IPS-18c (cell line): Measurements from ENCODE around the gene RALGAPA2.
"Not testable (repeated sequence)": the region's sequence is repeated elsewhere in the genome, so short reads cannot be mapped to it uniquely, and the experiment has no call there.

ENCODE experiments used
- H3K4me3 ChIP-seq: 2 replicates; pipeline ENCODE4 v1.7.0; 2013; ENCODE audit warnings: low read depth, mild to moderate bottlenecking, low read length, moderate library complexity; ENCODE audit not compliant: insufficient read depth
- H3K9me3 ChIP-seq: one replicate; pipeline ENCODE4 v1.6.1; 2013; ENCODE audit warnings: mild to moderate bottlenecking, low read length, moderate library complexity; ENCODE audit not compliant: control insufficient read depth, insufficient read depth

RALGAPA2 gene

DNA sequence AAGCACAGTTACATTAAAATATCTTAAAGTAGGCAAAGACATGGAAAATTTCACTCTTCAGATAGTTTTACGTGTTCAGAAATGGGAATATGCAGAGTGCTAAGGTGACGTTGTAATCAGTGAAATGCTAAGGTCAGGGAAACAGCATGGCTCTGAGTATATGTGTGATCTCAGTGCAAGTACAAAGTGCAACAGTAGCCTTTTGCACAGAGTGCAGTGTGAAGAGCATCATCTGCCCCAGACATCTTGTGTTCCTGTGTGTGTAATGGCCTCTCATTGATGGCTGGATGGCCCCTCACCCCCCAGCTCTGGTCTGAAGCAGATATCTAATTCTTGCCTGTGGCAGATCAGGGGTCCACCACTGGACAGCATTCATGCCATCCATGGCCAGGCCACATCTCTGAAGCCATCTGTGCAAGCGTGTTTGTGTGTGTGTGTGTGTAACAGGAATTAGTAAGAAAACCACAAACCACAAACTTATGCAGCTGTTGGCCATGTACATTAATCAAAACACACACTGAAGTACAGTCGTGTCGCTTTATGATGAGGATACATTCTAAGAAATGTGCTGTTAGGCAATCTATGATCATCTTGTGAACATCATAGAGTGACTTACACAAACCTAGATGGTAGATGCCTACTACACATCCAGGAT, 165.1 kb downstream of the RALGAPA2 start:
- Histone ChIP-seq H3K4me3 (no peak overlapping the region), H3K9me3 (no peaks in the 10 kb centered on the region)

DNA sequence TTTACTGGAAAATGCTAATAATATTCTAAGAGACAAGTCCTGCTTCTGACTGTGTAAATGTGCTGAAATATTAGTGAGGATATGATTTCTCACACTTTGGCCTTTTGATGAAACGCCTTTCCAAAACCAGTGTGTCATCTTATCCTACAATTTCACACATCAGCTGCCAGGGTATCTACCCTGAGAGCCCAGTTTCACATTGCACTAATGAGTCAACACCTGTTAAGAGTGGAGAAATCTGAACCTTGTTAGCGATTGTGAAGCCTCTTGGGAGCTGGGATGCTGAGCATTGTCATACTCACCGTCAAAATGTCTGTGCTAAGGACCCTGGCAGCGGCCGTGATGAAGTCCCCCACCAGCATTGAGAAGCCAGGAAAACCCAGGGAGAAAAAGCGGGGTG, 166.0 kb downstream of the RALGAPA2 start:
- H3K9me3 ChIP-seq = no peaks in the 10 kb centered on the region
- H3K4me3 ChIP-seq = no peak overlapping the region

GRCh38 chr20:20543348-20543747, 169.1 kb downstream of the RALGAPA2 start:
- H3K4me3 ChIP-seq, H3K9me3 ChIP-seq: not testable (repeated sequence)

GRCh38 chr20:20536240-20536933, 176.1 kb downstream of the RALGAPA2 start:
- no peak overlapping the region for H3K4me3 ChIP-seq
- no peaks in the 10 kb centered on the region for H3K9me3 ChIP-seq

GRCh38 chr20:20535051-20535450, 177.4 kb downstream of the RALGAPA2 start:
- Histone ChIP-seq H3K4me3 (no peak overlapping the region), H3K9me3 (no peaks in the 10 kb centered on the region)

DNA sequence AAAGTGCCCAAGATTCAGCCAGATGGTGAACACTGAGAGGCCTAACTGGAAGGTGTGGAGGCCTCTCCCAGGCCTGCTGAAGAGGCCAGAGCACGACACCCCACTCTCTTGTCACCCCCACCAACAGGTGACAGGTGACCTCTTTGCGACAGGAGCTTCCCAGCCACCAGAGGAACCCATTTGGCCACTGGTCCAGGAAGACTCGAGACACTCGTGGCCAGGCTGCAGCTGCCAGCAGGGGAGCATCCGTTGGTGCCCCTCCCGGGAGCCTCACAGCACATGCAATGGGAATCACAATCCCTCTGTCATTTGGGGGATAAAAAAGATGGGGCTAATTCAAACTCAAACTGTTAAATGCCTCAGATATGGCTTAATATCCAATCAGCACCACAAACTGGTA, 181.2 kb downstream of the RALGAPA2 start:
- H3K9me3 ChIP-seq = no peaks in the 10 kb centered on the region
- H3K4me3 ChIP-seq = no peak overlapping the region

- H3K4me3 ChIP-seq = no peak overlapping the region
- H3K9me3 ChIP-seq = no peaks in the 10 kb centered on the region
Observed at GRCh38 chr20:20530428-20531151, 181.9 kb downstream of the RALGAPA2 start.

- no peaks in the 10 kb centered on the region for H3K9me3 ChIP-seq
Observed at GRCh38 chr20:20529597-20529996, 182.8 kb downstream of the RALGAPA2 start.

GRCh38 chr20:20528861-20529260, 183.6 kb downstream of the RALGAPA2 start:
- H3K9me3 ChIP-seq = no peaks in the 10 kb centered on the region
- H3K4me3 ChIP-seq = no peak overlapping the region

More at GRCh38 chr20:20529597-20529996, 182.8 kb downstream of the RALGAPA2 start:
- H3K4me3 ChIP-seq = no peak overlapping the region

- Histone ChIP-seq H3K9me3 (no peaks in the 10 kb centered on the region), H3K4me3 (no peak overlapping the region)
Observed at GRCh38 chr20:20527661-20528060, 184.8 kb downstream of the RALGAPA2 start.

DNA sequence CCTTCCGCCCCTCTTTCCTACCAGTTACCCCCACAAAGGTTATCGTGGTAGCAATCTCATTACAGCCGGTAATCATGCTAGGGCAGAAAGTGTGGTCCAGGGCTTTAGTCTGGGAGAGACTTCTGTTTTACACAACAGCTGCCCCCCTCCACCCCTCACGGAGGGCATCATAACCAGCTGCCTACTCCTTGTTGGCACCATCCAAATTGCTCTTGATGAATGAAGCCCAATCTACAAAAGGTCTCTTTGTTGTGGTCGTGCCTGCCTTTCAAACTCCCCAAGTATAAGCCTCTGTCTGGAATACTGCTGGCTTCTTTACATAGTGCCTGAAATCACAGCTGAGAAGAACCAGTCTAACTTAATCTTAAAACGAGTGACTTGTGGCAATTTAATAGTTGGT, 186.7 kb downstream of the RALGAPA2 start:
- Histone ChIP-seq H3K4me3 (no peak overlapping the region), H3K9me3 (no peaks in the 10 kb centered on the region)

DNA sequence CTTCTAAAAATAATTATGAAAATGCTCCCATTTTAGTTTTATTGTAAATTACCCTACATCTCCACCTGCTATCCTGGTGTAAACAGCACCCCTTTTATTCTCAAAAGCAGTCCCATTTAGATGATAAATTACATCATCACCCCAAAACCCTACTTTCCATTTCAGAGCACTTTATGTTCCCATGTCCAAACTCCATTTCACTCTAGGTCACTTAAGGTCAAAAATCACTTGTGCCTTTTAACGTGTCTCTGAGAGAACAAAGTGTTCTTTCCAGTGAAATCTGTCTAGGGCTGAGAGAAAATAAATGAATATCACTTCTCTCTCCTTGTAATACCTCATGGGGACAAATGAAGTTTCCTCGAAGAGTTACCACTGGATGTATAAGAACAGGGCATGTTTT, 187.2 kb downstream of the RALGAPA2 start:
- H3K9me3 ChIP-seq = no peaks in the 10 kb centered on the region
- H3K4me3 ChIP-seq = no peak overlapping the region

GRCh38 chr20:20524756-20525155, 187.7 kb downstream of the RALGAPA2 start:
- Histone ChIP-seq H3K9me3 (no peaks in the 10 kb centered on the region), H3K4me3 (no peak overlapping the region)

- Histone ChIP-seq H3K9me3 (no peaks in the 10 kb centered on the region), H3K4me3 (no peak overlapping the region)
Observed at GRCh38 chr20:20521736-20522135, 190.7 kb downstream of the RALGAPA2 start.

DNA sequence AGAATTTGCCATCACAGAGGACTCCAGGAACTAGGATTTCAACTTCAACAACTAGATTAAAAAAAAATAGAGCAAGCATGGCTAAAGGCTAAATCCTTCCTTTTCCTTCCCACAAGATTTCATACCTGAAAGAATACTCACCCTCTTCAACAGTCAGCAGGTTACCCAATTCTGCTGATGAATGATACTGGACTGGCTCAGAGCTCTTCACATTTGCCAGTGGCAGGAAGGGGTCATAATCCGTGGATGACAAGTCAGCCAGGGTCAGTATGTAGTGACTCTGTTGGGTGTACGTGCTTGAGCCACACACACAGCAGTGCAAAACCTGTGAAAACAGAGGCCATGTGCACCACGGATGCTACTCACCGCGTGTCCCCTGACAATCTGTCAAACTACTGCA, 191.7 kb downstream of the RALGAPA2 start:
- H3K9me3 ChIP-seq = no peaks in the 10 kb centered on the region
- H3K4me3 ChIP-seq = no peak overlapping the region

DNA sequence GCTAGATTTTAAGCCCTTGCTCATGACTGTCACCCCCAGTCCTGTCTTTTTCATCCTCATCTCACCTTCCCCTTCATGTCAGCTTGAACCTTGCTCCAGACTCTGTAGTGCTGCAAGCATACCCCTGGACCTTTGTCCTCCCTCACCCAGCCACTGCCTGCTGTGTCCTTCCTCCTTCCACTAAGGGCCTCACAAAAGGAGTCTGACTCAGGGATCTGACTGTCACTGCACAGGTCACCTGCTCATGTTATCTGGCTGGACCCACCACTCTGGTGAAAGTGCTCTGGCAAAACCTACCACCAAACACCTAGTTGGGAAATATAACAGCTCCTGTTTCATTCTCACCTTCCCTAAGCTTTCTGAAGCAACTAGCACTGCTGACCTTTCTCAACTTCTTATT, 193.2 kb downstream of the RALGAPA2 start:
- H3K9me3 ChIP-seq = no peaks in the 10 kb centered on the region
- H3K4me3 ChIP-seq = no peak overlapping the region

DNA sequence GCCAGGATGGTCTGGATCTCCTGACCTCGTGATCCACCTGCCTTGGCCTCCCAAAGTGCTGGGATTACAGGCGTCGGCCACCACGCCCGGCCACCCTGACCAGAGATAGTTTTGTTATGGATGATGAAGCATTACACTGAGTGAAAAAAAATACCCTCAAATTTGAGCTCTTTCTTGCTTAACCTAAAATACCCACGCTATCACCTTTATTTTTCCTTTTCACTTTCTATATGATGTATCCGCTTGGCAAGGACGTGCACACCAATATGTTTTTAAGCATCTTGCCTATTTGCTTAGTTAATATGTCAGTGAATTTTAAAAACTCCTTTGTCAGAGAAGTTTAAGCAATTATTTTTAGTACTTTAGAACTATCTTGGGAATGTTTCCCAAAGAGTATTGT, 194.2 kb downstream of the RALGAPA2 start:
- Histone ChIP-seq H3K4me3 (no peak overlapping the region), H3K9me3 (no peaks in the 10 kb centered on the region)

DNA sequence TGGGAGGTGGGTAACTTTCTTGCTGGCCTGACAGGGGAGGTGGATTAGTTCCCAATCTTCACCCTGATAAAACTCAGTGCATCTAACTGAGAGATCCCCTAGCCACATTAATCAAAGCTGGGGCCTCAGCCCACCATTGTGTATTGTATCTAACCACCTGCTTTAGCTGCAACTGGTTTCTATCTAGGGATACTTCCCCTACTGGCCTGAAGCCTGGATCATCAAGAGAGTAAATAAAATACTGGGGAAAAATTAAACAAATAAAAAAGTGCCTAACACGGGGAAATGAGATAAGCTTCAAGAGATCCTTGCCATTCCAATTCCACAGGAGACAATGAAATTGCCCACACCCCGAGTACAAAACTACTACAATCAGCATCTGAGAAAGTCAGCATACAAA, 195.1 kb downstream of the RALGAPA2 start:
- Histone ChIP-seq H3K4me3 (no peak overlapping the region), H3K9me3 (no peaks in the 10 kb centered on the region)
